NCI-H2107 treated with DMSO at 0.1 percent for 48 hours (cell line): Measurements from ENCODE around the gene MYL4.
A peak's percentile ranks its signal among the peaks of the same experiment; 100 is the strongest.
"Not testable (repeated sequence)": the region's sequence is repeated elsewhere in the genome, so short reads cannot be mapped to it uniquely, and the experiment has no call there.

Source experiments
- DNase-seq: peaks from one replicate; lab custom pipeline; 2025; ENCODE audit not compliant: unreplicated experiment; lab: John Stamatoyannopoulos, UW

The MYL4 gene

DNA sequence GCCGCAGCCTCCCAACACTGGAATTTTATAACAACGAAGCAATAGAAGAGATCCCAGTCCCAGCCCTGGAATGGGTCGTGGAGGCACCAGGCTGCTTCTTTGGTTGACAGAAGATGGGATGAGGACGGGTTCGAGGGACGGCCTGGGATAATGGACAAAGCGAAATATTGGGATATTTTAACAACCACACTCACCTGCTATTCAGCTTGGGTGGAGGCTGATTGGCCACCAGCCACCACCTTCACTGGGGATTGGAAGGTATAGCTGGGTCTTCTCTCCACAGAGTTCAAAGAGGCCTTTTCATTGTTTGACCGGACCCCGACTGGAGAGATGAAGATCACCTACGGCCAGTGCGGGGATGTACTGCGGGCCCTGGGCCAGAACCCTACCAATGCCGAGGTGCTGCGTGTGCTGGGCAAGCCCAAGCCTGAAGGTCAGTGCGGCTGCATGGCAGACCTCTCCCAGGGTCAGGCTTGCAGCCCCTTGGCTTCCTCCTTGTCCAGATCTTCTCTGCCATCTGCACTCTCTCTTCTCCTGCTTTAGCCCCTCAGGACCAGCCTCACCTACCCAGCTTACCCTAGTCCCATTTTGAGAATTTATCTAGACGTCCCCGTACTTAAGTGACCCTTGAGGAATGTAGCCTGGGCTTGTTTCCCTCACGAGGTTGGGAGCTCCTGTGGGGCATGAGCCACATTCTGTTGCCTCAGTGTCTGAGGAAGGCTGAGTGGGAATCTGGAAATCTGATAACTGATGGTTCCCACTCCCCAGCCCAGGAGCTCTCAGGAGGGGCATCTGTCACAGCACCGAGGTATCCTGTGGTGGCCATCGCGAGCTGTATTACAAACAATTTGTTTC, 10.7 kb downstream of the MYL4 start:
- DNase-seq, result no peak

DNA sequence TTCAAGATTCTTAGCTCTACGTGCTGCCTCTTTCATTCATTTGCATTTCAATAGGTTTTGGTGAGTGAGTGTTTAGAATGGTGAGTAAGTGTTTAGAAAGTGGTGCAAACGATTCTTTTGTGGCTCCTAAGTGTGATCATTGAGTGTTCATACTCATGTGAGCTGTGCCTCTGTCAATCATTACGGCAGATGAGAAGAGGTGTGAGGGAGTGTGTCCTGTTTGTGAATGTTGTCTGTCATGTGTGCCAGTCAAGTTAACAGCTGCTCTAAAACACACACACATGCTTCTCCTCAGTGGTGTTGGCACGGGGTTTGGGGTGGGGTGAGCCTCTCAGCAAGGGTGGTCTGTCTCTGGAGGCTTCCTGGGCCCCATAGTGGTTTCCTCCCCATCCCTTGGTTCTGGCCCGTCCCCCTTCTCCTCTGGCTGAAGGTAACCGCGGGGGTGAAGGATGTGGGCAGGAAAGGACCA, 11.4 kb downstream of the MYL4 start:
- peak; percentile 66 for DNase-seq

DNA sequence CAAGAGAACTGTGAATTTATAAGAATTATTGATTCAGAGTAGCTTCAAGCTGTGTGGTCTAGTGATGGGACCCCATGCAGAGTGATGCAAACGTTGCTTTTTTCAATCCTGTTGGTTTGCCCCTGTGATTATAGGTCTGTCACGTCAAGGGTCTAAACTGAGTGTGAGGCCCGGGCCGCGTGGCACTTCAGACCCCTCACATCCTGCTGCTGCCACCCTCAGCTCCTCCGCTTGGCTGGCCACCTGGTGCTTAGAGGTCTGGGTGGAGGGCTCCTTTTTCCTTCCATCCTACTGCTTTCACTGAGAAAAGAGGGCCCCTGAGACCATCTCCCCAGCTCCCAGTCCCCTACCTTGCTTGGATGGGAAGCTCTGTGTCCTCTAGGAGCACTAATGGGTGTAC, 12.0 kb downstream of the MYL4 start:
- DNase-seq, result no peak

DNA sequence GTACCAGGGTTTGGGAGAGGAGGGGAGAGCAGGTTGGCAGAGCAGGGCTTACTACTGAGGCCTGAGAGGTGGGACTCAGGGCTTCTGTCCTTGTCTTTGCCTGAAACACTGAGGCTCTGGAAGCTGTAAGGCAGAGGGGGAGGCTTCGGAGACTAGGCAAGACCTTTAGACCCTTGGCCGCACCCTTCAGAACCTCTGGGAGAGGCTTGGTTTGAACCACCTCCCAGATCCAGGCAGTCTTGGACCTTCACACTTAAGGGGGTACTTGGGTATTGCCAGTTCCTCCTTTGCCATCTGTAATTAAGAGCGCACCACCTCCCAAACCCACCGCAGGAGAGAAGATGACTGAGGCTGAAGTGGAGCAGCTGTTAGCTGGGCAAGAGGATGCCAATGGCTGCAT, 12.9 kb downstream of the MYL4 start:
- no peak for DNase-seq

DNA sequence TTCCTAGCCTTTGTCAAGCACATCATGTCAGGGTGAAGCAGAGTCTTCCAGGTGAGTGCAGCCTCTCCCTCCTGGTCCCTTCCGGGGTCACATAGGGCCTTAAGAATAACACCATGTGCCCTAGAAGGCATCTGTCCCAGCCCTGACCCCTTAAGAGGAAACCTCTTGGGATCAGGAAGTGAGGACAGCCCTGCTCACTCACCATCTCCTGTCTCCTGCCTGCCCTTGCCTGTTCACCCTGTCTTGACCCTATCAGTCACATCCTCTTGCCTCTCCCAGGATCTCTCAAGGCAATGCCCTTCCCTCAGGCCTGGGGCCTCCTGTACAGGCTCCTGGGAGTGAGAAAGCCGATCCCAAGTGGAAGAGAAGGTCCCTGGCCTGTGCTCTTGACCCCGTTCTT, 13.9 kb downstream of the MYL4 start:
- no peak for DNase-seq

DNA sequence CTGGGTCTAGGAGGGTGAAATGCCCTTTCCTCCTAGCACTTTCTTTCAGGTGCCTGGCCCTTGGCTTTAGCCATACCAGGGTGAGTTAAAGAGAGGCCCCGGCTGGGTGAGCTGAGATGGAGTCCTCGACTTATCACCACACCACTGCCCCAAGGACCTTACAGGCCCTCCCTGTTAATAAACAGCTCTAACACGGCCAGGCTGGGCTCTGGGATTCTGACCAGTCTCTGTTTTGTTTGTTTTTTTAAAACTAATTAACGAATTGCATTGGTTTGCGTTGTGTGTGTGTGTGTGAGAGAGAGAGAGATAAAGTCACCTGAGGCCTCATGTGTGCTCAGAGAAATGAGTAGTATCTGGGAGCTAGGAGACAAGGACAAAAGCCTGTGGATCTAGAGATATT, 14.3 kb downstream of the MYL4 start:
- no peak for DNase-seq

DNA sequence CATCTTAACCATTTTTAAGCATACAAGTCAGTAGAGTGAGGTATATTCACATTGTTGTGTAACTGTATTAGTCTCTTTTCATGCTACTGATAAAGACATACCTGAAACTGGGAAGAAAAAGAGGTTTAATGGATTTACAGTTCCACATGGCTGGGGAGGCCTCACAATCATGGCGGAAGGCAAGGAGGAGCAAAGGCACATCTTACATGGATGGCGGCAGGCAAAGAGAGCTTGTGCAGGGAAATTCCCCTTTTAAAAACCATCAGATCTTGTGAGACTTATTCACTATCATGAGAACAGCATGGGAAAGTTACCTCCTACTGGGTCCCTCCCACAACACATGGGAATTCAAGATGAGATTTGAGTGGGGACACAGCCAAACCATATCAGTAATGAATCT, 14.9 kb downstream of the MYL4 start:
- DNase-seq, result not testable (repeated sequence)

DNA sequence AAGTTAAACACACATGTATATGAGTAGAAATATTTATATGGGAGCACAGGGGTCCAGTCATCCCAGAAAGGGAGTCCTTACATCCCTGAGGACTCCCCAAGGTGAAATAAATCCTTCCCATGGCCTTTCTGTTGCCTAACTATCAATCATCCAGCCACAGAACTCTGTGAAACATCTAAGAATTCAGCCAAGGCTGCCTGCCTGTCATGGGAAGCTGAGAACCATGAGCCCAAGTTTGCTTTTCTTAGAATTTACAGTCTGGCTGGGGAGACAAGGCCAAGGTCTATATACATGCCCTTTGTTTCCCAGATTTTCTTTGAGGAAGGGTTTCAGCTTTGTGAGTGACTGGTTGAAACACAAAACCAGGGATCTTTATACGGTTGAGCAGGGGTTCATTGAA, 15.8 kb downstream of the MYL4 start:
- DNase-seq, result no peak

DNA sequence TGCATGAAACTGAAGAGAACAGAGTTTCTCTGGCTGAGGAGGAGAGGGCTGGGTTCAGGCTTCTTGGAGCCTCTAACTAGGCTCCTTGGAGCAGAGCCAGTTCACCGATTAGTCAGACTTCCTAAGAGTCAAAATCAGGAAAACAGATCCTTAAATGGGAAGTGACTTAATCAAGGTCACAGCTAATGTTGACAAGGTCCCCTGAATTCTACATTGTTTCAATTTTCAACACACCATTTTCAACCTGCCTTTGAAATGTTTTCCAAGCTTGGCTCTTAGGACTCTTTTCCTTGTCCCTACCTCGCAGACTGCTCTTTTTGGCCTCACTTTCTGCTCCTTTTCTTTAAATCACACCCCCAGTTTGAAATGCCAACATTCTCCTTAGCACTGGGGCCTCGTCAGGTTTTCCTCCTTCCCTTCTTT, 16.3 kb downstream of the MYL4 start:
- DNase-seq, result no peak

DNA sequence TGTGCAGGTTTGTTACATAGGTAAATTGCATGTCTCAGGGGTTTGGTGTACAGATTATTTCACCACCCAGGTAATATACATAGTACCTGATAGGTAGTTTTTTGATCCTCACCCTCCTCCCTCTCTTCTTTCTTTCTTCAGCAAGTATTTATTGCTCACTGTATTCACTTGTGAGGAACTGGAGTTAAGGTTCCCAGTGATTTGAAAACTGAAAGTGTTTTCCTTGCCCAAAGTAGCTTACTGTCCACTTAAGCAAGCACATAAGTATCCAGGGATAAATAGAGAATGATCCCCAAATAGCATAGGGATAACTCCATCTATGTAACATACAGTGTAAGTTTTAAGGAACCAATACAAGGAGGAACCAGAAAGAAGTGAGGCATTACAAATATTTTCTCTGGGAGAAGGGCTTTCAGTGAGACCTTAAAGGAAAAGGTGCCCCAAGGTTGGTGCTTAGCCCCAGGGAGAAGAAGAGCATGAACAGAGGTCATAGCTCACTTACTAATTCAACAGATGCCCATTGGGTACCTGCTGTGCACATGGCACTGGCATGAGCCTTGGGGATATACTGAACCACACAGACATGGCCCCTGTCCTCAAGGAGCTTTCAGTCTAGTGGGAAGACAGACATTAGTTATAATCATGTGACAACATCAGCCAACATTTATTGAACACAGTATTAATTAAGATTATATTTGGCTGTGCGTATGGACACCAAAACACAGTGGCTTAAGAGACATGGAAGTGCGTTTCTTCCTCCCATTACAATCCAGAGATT, 17.0 kb downstream of the MYL4 start:
- DNase-seq, result no peak

DNA sequence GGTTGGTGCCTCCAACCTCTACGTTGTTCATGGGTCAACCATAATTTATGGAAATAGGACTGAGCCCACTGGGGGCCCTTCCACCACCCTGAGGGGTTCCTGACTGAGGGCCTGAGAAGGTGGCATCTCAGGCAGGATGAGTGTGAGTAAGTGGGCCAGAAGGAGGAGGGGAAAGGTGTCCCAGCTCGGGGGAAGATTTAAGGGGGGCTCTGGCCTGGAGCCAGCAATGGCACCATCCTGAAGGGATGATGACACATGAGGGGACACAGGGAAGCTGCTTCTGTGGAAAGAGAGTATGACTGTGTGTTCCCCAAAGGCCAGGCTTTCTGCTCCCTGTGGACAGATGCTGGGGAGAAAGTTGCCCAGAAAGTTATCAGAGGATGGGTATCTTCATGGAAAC, 18.7 kb downstream of the MYL4 start:
- no peak for DNase-seq

DNA sequence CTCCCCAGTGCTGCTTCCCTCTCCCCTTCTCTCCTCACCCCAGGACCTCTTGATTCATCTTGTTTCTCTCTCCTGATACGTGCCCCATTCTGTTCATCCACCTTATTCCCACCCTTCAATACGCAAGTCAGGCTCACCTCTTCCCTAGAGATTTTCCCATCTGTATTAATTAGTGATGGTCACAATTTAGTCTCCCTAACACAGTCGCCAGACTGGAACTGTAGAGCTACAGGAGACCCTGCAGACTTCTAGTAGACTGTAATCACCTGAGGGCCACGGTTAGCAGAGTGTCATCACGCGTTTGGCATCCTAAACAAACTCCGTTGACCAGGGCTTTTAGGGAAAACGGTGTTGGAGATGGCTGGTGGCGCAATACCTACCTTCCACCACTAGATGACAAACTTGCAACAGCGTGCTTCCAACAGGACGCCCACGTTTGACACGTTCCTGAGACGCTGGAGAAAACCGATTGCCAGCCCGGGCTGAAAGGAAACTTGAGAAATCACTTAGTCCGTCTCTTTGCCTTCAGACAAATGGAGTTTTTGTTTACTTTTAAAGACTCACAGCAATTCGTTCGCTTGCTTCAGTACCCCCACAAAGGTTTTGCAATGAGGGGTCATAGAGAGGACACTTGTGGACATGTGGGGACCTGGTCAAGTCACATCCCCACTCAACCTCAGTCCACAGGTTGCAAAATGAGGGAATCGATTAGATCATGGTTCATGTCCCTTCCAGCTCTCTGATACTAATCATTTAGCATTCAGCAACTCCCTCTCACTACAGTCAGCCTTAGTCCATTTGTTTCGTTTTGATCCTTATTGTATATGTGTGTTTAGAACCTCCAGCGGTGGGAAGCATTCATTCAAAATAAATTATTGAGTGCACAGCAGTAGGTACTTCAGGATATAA, 20.6 kb downstream of the MYL4 start:
- peak; percentile 58 for DNase-seq

DNA sequence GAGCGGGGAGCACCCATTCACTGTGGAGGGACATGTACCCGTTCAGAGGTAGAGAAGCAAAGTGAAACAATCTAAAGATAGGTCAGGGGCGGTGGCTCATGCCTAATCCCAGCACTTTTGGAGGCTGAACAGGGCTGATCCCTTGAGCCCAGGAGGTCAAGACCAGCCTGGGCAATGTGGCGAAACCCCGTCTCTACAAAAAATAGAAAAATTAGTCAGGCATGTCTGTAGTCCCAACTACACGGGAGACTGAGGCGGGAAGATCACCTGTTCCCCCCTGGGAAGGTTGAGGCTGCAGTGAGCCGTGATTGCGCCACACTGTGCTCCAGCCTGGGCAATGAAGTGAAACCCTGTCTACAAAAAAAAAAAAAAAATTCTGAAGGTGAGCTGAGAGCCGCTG, 21.7 kb downstream of the MYL4 start:
- no peak for DNase-seq

DNA sequence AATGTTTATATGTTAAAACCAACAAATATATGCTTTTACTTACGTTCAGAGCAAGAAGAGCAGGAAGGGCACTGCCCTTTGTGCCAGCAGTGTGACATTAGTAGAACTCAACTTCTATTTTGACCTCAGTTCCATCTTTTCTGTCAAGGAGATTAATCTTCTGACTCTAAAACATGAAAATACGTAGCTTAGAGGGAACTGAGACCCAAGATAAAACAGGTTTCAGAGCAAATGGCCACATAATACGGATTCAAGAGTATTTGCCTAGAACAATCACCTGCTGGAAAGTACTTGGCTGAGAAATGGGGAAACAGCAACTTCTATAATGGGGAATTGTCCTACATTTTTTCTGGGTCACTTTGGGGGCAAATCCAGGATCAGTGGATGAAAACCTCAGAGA, 22.2 kb downstream of the MYL4 start:
- DNase-seq, result no peak

DNA sequence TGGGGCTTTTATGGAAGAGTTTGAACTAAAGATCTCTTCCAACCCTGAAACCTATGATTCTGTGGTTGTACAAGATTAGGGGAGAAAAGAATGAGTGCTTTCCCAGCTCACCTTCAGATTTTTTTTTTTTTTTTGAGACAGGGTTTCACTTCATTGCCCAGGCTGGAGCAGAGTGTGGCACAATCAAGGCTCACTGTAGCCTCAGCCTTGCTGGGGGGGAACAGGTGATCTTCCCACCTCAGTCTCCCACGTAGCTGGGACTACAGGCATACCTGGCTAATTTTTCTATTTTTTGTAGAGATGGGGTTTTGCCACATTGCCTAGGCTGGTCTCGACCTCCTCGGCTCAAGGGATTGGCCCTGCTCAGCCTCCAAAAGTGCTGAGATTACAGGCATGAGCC, 22.7 kb downstream of the MYL4 start:
- no peak for DNase-seq

DNA sequence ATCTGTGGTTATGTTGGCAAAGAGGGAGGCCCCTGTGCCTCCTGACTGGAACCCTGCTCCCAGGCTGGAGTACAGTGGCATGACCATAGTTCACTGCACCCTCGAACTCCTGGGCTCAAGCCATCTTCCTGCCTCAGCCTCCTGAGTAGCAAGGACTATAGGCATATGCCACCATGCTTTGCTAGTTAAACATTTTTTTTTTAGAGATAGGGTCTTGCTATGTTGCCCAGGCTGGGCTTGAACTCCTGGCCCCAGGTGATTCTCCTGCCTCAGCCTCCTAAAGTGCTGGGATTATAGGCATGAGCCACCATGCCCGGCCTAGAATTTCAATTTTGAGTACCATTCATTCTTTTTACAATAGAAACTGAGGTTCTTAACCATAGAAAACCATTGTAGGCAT, 23.3 kb downstream of the MYL4 start:
- no peak for DNase-seq

DNA sequence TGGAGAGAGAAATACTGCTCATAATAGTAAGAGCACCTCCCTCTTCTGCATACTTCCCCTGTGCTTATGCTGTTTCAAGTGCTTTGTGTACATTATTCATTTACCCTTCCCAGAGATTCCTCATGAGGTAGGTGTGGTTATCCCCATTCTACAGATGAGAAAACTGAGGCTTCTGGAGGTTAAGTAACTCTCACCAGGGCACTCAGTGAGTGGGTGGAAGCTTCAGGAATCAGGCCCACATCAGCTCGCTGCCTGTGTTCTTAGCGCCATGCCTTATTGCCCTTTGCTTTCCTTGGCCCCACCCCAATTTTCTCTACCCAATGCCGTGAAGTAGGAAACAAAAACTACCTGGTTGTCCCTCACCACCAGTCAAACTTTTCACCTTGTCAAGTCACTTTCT, 26.4 kb downstream of the MYL4 start:
- DNase-seq, result no peak

DNA sequence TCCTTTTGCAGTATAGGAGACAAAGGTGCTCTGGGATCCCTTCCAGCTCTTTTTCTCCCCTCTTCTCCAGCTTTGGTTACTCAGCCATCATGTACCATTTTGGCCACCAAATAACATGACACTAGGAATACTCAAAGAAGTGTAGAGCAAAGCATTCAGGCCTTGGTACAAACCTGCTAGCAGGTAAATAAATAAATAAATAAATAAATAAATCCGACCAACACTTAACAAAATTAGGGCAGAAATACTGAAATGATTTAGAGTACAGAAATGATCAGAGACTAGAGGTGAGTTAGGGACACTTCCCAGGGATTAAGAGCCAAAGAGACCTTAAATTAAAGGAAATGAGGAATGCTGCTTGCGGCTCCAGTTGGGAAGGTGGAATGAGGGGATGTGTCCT, 26.8 kb downstream of the MYL4 start:
- no peak for DNase-seq

DNA sequence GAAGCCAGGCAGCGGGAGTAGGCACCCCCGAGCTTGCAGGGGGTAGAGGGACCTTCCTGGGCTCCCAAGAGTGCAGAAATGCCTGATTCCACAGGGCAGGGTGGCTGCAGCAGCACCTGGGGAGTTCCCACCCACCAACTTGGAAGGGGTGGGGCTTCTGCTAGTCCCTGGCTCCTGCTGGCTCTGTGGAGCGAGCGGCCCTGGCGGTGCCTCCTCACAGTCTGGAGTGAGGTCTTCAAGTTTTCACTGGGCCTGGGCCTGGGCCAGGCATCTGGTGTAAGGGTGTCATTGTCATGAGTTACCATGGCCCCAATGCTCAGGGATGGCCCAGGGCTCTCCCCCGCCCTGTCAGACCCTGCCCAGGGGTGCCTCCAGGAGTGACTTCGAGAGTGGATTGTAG, 28.7 kb downstream of the MYL4 start:
- no peak for DNase-seq

DNA sequence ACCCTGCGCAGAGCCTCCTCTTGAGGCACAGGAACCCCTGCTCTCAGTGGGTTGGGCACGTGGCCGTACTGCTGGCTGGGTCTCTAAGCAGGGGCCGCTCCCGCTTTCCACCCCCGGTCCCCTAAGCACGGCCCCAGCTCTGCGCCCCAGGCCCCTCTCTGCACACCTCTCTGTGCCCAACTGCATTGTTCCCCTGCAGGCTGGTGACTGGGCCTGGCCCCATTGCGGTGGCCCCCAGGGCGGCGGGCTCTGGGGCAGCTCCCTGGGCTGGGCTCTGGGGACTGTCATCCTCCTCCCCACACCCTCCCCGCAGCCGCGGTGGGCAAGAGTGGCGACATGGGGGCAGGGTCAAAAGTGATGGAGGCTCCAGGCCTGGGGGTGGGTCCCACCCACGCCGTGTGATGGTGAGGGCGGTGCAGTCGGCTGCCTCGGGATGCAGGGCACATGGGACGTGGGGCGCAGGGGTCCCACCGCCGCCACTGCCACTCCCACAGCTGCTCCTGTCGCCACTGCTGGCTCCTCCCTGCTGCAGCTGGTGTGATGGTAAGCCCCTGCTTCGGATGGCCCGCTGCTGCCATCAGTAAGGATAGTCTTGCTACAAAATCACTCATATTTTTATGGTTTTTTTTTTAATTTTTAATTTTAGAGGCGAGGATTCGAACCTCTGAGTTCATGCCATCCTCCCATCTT, 29.3 kb downstream of the MYL4 start:
- DNase-seq, result no peak

DNA sequence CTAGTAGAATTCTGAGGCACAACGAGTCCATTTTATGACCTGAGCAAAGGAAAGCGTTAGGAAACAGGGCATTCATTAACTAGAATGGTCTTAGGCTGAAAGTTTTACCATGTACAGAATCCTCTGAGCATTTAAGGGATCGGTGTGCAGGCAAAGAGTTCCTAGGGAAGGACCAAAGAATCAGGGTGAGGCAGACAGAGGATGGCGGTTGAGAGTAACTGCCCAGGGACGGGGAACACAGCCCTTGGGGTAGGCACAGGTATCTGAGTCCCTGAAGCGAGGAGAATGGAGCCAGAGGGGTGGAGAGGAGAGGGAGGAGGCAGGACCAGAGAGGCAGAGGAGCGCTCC, 30.4 kb downstream of the MYL4 start:
- no peak for DNase-seq
